ENCODE measurements around the gene KRTAP3-1. TPM values are rescaled to one million over a fixed set of nuclear protein-coding genes. Genes with fewer than 3 reads are reported as not detected.
"Not testable (repeated sequence)": the region's sequence is repeated elsewhere in the genome, so short reads cannot be mapped to it uniquely, and the experiment has no call there.

Gene KRTAP3-1
- polyA plus RNA-seq, 1 donor from 2014 or later, result not detected

- Mint-ChIP-seq H3K9me3 (peaks cover 0 to 1% (median 0%) of the 10 kb centered on the region in 3 donors), H3K36me3 (no peaks in the 10 kb centered on the region), H3K27me3 (peaks cover 18% of the 10 kb centered on the region), H3K4me1 (no peaks in the 10 kb centered on the region), H3K27ac (no peak overlapping the region), H3K4me3 (no peak overlapping the region)
Measured at GRCh38 chr17:41002814-41003213, 6.1 kb downstream of the KRTAP3-1 start.

- Mint-ChIP-seq H3K27me3 (peaks cover 23% of the 10 kb centered on the region), H3K27ac (no peak overlapping the region), H3K4me3 (no peak overlapping the region), H3K4me1 (no peaks in the 10 kb centered on the region), H3K9me3 (peaks cover 0 to 1% (median 1%) of the 10 kb centered on the region in 3 donors), H3K36me3 (no peaks in the 10 kb centered on the region)
Measured at GRCh38 chr17:41001795-41002194, 7.1 kb downstream of the KRTAP3-1 start.

GRCh38 chr17:40999563-40999962, 9.4 kb downstream of the KRTAP3-1 start, which contains the start of gene KRTAP3-2:
Gene KRTAP3-2 (minus strand): TSS chr17:40999906. CDS start chr17:40999853, 53 bp downstream.
- not testable (repeated sequence) for H3K4me3 Mint-ChIP-seq, H3K36me3 Mint-ChIP-seq, H3K4me1 Mint-ChIP-seq, H3K9me3 Mint-ChIP-seq, H3K27ac Mint-ChIP-seq
- peaks cover 28% of the 10 kb centered on the region for H3K27me3 Mint-ChIP-seq

- Mint-ChIP-seq H3K36me3 (no peaks in the 10 kb centered on the region), H3K27me3 (peaks cover 35% of the 10 kb centered on the region), H3K27ac (no peak overlapping the region), H3K4me1 (no peaks in the 10 kb centered on the region), H3K4me3 (no peak overlapping the region), H3K9me3 (peaks cover 0 to 1% (median 1%) of the 10 kb centered on the region in 3 donors)
Measured at GRCh38 chr17:40997361-40997760, 11.6 kb downstream of the KRTAP3-1 start.

GRCh38 chr17:40996829-40997228, 12.1 kb downstream of the KRTAP3-1 start:
- Mint-ChIP-seq H3K9me3 (peaks cover 0 to 1% (median 1%) of the 10 kb centered on the region in 3 donors), H3K27me3 (peaks cover 38% of the 10 kb centered on the region), H3K27ac (no peak overlapping the region), H3K36me3 (no peaks in the 10 kb centered on the region), H3K4me3 (no peak overlapping the region), H3K4me1 (no peaks in the 10 kb centered on the region)

- no peak overlapping the region for H3K4me3 Mint-ChIP-seq
- peaks cover 1 to 3% (median 1%) of the 10 kb centered on the region in 3 donors for H3K9me3 Mint-ChIP-seq
- no peaks in the 10 kb centered on the region for H3K4me1 Mint-ChIP-seq
- H3K27ac Mint-ChIP-seq, result no peak overlapping the region
- no peaks in the 10 kb centered on the region for H3K36me3 Mint-ChIP-seq
- peaks cover 38% of the 10 kb centered on the region for H3K27me3 Mint-ChIP-seq
Measured at GRCh38 chr17:40995116-40995515, 13.8 kb downstream of the KRTAP3-1 start.

GRCh38 chr17:40993839-40994238, 15.1 kb downstream of the KRTAP3-1 start, which contains the start of gene KRTAP3-3:
Gene KRTAP3-3 (minus strand): TSS chr17:40994164. CDS start chr17:40994097, 67 bp downstream.
- Mint-ChIP-seq H3K4me1 (no peaks in the 10 kb centered on the region), H3K27me3 (peaks cover 28% of the 10 kb centered on the region), H3K9me3 (peaks cover 1 to 3% (median 1%) of the 10 kb centered on the region in 3 donors), H3K27ac (no peak within 1 kb of the TSS), H3K4me3 (peak within 1 kb of the TSS in 1 of 4 donors; percentile 35), H3K36me3 (no peaks in the 10 kb centered on the region)

GRCh38 chr17:40993084-40993483, 15.8 kb downstream of the KRTAP3-1 start:
- no peaks in the 10 kb centered on the region for H3K4me1 Mint-ChIP-seq
- no peak overlapping the region for H3K27ac Mint-ChIP-seq
- peaks cover 25% of the 10 kb centered on the region for H3K27me3 Mint-ChIP-seq
- H3K36me3 Mint-ChIP-seq, result no peaks in the 10 kb centered on the region
- no peak overlapping the region for H3K4me3 Mint-ChIP-seq
- H3K9me3 Mint-ChIP-seq, result peaks cover 0 to 3% (median 1%) of the 10 kb centered on the region in 3 donors

GRCh38 chr17:40992666-40993065, 16.3 kb downstream of the KRTAP3-1 start:
- no peak overlapping the region for H3K27ac Mint-ChIP-seq
- H3K27me3 Mint-ChIP-seq, result peaks cover 25% of the 10 kb centered on the region
- no peak overlapping the region for H3K4me3 Mint-ChIP-seq
- peaks cover 0 to 1% (median 0%) of the 10 kb centered on the region in 3 donors for H3K4me1 Mint-ChIP-seq
- H3K36me3 Mint-ChIP-seq, result no peaks in the 10 kb centered on the region
- H3K9me3 Mint-ChIP-seq, result peaks cover 0 to 3% (median under 1%) of the 10 kb centered on the region in 3 donors

GRCh38 chr17:40986920-40987319, 22.0 kb downstream of the KRTAP3-1 start:
- Mint-ChIP-seq H3K9me3 (peaks cover 0 to 3% (median 0%) of the 10 kb centered on the region in 3 donors), H3K4me1 (peaks cover 0 to 2% (median 0%) of the 10 kb centered on the region in 3 donors)

GRCh38 chr17:40984226-40984625, 24.7 kb downstream of the KRTAP3-1 start, which contains the start of gene KRT40:
Gene KRT40 (minus strand): TSS chr17:40984326. CDS start chr17:40984273, 53 bp downstream.
- no peak within 1 kb of the TSS for H3K27ac Mint-ChIP-seq
- H3K27me3 Mint-ChIP-seq, result peaks cover 11% of the 10 kb centered on the region
- peaks cover 0 to 2% (median 0%) of the 10 kb centered on the region in 3 donors for H3K4me1 Mint-ChIP-seq
- no peaks in the 10 kb centered on the region for H3K36me3 Mint-ChIP-seq
- H3K4me3 Mint-ChIP-seq, result no peak within 1 kb of the TSS
- H3K9me3 Mint-ChIP-seq, result no peaks in the 10 kb centered on the region

More at GRCh38 chr17:40986920-40987319, 22.0 kb downstream of the KRTAP3-1 start:
- H3K4me3 Mint-ChIP-seq, result no peak overlapping the region
- peaks cover 11% of the 10 kb centered on the region for H3K27me3 Mint-ChIP-seq
- peak overlapping the region in 1 of 3 donors; percentile 26 for H3K27ac Mint-ChIP-seq
- H3K36me3 Mint-ChIP-seq, result no peaks in the 10 kb centered on the region

GRCh38 chr17:40981115-40981514, 27.8 kb downstream of the KRTAP3-1 start:
- H3K4me1 Mint-ChIP-seq, result no peaks in the 10 kb centered on the region
- no peaks in the 10 kb centered on the region for H3K36me3 Mint-ChIP-seq
- no peak overlapping the region for H3K4me3 Mint-ChIP-seq
- H3K27ac Mint-ChIP-seq, result no peak overlapping the region
- peaks cover 15% of the 10 kb centered on the region for H3K27me3 Mint-ChIP-seq
- H3K9me3 Mint-ChIP-seq, result no peaks in the 10 kb centered on the region

GRCh38 chr17:40980596-40980995, 28.3 kb downstream of the KRTAP3-1 start:
- H3K27ac Mint-ChIP-seq, result no peak overlapping the region
- H3K4me3 Mint-ChIP-seq, result no peak overlapping the region
- H3K9me3 Mint-ChIP-seq, result no peaks in the 10 kb centered on the region
- peaks cover 15% of the 10 kb centered on the region for H3K27me3 Mint-ChIP-seq
- no peaks in the 10 kb centered on the region for H3K36me3 Mint-ChIP-seq
- H3K4me1 Mint-ChIP-seq, result no peaks in the 10 kb centered on the region

GRCh38 chr17:40980117-40980516, 28.8 kb downstream of the KRTAP3-1 start:
- Mint-ChIP-seq H3K27ac (no peak overlapping the region), H3K27me3 (peaks cover 15% of the 10 kb centered on the region), H3K36me3 (no peaks in the 10 kb centered on the region), H3K9me3 (no peaks in the 10 kb centered on the region), H3K4me3 (no peak overlapping the region), H3K4me1 (no peaks in the 10 kb centered on the region)

- H3K9me3 Mint-ChIP-seq, result no peaks in the 10 kb centered on the region
- H3K4me1 Mint-ChIP-seq, result no peaks in the 10 kb centered on the region
- H3K36me3 Mint-ChIP-seq, result no peaks in the 10 kb centered on the region
- no peak overlapping the region for H3K4me3 Mint-ChIP-seq
- no peak overlapping the region for H3K27ac Mint-ChIP-seq
- H3K27me3 Mint-ChIP-seq, result peaks cover 10% of the 10 kb centered on the region
Measured at GRCh38 chr17:40978575-40979151, 30.3 kb downstream of the KRTAP3-1 start.

GRCh38 chr17:40975516-40975915, 33.4 kb downstream of the KRTAP3-1 start:
- Mint-ChIP-seq H3K36me3 (no peaks in the 10 kb centered on the region), H3K27me3 (peaks cover 8% of the 10 kb centered on the region), H3K9me3 (no peaks in the 10 kb centered on the region), H3K27ac (no peak overlapping the region), H3K4me1 (no peaks in the 10 kb centered on the region), H3K4me3 (no peak overlapping the region)

Data from IgD-negative memory B cell (primary cell).